Measurements from ENCODE around the gene COL1A1.

DNA sequence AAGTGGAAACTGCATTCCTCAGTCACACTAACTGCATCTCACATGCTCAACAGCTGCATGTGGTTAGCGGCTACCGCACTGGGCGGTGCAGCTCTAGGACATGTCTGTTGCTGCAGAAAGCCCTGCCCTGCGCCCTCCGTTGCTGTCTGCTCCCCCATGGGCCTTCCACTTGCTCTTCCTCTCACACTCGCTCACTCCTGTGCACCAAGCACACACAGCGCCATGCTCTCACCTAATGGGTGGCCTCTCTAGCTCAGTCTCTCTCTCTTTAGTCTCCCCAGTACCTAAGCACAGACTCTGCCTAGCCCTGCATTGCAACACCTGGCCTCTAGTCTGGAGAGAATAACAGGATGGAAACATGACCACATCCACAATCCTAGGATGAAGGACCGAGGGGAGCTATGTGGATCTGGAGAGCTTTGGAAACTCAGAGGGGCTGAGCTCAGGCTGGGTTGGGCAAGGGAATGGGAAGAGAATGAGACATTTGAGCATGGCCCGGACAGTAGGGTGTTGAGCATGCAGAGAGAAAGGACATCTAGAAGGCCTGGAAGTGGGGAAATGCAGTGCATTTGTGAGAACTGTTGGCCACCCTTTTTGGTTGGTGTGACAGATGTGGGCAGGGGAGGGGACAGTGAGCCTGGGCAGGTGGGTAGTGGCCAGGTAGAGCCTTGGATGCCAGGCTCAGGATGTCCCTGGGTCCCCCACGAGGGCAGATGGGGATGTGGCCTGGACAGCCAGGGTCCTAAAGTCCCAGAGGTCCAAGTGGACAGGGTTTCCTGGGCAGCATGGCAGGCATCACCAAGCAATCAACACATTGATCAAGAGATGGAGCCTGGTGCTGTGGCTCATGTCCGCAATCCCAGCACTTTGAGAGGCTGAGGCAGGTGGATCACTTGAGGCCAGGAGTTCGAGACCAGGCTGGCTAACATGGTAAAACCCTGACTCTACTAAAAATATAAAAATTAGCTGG is 19.6 kb downstream of the COL1A1 start:
- TF ChIP-seq, protein P1, sequence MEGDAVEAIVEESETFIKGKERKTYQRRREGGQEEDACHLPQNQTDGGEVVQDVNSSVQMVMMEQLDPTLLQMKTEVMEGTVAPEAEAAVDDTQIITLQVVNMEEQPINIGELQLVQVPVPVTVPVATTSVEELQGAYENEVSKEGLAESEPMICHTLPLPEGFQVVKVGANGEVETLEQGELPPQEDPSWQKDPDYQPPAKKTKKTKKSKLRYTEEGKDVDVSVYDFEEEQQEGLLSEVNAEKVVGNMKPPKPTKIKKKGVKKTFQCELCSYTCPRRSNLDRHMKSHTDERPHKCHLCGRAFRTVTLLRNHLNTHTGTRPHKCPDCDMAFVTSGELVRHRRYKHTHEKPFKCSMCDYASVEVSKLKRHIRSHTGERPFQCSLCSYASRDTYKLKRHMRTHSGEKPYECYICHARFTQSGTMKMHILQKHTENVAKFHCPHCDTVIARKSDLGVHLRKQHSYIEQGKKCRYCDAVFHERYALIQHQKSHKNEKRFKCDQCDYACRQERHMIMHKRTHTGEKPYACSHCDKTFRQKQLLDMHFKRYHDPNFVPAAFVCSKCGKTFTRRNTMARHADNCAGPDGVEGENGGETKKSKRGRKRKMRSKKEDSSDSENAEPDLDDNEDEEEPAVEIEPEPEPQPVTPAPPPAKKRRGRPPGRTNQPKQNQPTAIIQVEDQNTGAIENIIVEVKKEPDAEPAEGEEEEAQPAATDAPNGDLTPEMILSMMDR (IDR thresholded peaks at IDR 0.05): no peak
- no peak for TF ChIP-seq POLR2A (IDR thresholded peaks at IDR 0.05)

All from testis (tissue), 2 donors.